Subcutaneous abdominal adipose tissue (tissue), 5 donors: ENCODE results near the gene TMEM250.

ENCODE experiments used
- H3K27ac ChIP-seq: one replicate; pipeline ENCODE4 v1.7.0; 2013; ENCODE audit warnings: low read depth, mild to moderate bottlenecking, inconsistent platforms, low read length, moderate library complexity
- H3K27me3 ChIP-seq, 5 donors: one replicate each; pipeline ENCODE4 v1.7.0; 2013; ENCODE audit warnings: low read length in 5 of 5, inconsistent platforms in 1 of 5; ENCODE audit not compliant: control insufficient read depth in 5 of 5, insufficient read depth in 4 of 5
- H3K36me3 ChIP-seq, 5 donors: one replicate each; pipeline ENCODE4 v1.7.0; 2013; ENCODE audit warnings: low read length in 5 of 5; ENCODE audit not compliant: control insufficient read depth in 5 of 5, insufficient read depth in 5 of 5
- H3K4me1 ChIP-seq, 5 donors: one replicate each; pipeline ENCODE4 v1.7.0; 2013; ENCODE audit warnings: low read length in 5 of 5, mild to moderate bottlenecking in 3 of 5, moderate library complexity in 1 of 5; ENCODE audit not compliant: control insufficient read depth in 5 of 5, insufficient read depth in 5 of 5
- H3K4me3 ChIP-seq, 5 donors: one replicate each; pipeline ENCODE4 v1.7.0; 2013; ENCODE audit warnings: low read length in 5 of 5, low read depth in 1 of 5
- H3K9ac ChIP-seq, 5 donors: one replicate each; pipeline ENCODE4 v1.7.0; 2013; ENCODE audit warnings: low read length in 5 of 5, mild to moderate bottlenecking in 4 of 5, moderate library complexity in 3 of 5
- H3K9me3 ChIP-seq, 5 donors: one replicate each; pipeline ENCODE4 v1.7.0; 2013; ENCODE audit warnings: low read length in 5 of 5; ENCODE audit not compliant: control insufficient read depth in 5 of 5
- donor health status: healthy.
- donor health status: healthy.
- donor health status: healthy.
- donor health status: healthy.
- donor health status: healthy.

The TMEM250 gene

GRCh38 chr9:136114610-136115009 lies 4.1 kb downstream of the TMEM250 start:
- H3K36me3 ChIP-seq = peaks cover 0 to 22% (median 18%) of the 10 kb centered on the region in 5 donors
- H3K4me3 ChIP-seq = no peak overlapping the region
- H3K9me3 ChIP-seq = no peaks in the 10 kb centered on the region
- no peak overlapping the region for H3K27ac ChIP-seq
- no peak overlapping the region for H3K9ac ChIP-seq
- peaks cover 7 to 64% (median 37%) of the 10 kb centered on the region in 5 donors for H3K4me1 ChIP-seq
- H3K27me3 ChIP-seq = no peaks in the 10 kb centered on the region

- Histone ChIP-seq H3K36me3 (peaks cover 0 to 22% (median 18%) of the 10 kb centered on the region in 5 donors), H3K4me1 (peaks cover 7 to 69% (median 34%) of the 10 kb centered on the region in 5 donors), H3K27me3 (no peaks in the 10 kb centered on the region), H3K27ac (no peak overlapping the region), H3K9me3 (no peaks in the 10 kb centered on the region), H3K9ac (no peak overlapping the region), H3K4me3 (no peak overlapping the region)
Observed at GRCh38 chr9:136112541-136112940, 6.1 kb downstream of the TMEM250 start.

DNA sequence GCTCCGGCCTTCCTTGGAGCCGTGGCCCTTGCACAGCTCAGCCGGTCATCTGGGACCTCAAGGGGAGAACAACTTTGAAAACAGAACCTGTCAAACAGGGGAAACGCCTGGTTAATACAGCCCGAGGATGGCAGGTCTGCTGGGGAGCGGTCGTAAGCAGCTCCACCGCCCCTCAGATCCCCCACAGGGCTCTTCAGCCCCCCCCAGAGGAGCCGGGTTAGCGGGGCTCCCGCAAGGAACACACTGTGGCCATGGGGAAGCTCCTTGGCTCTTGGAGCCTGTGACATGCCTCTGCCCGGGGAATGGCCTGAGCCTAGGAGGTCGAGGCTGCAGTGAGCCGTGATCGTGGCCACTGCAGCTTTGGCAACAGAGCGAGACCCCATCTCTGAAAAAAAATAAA lies 6.8 kb downstream of the TMEM250 start:
- H3K9me3 ChIP-seq = no peaks in the 10 kb centered on the region
- H3K4me3 ChIP-seq = no peak overlapping the region
- H3K27me3 ChIP-seq = no peaks in the 10 kb centered on the region
- H3K9ac ChIP-seq = peak overlapping the region in 1 of 5 donors; percentile 38
- peaks cover 0 to 22% (median 18%) of the 10 kb centered on the region in 5 donors for H3K36me3 ChIP-seq
- peaks cover 5 to 62% (median 33%) of the 10 kb centered on the region in 5 donors for H3K4me1 ChIP-seq
- no peak overlapping the region for H3K27ac ChIP-seq

DNA sequence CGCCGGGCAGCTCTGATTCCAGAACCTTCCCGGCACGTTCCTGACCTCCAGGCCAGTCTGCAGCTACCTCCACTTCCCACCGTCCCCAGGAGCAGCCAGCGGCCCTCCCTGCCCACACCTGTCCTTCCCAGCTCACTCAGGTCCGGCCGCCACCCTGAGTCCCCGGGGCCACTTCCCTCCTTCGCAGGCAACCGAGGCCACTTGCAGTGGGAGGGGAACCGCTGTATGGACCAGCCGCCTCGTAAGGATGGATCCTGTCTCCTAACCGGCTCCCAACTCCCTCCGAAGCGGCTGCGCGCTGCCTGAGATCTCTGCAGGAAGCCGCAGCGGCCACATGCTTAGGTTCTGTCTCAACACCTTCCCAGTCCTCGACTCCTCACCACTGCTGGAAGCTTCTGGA lies 7.5 kb downstream of the TMEM250 start:
- Histone ChIP-seq H3K27ac (no peak overlapping the region), H3K9ac (no peak overlapping the region), H3K4me3 (no peak overlapping the region), H3K36me3 (peaks cover 0 to 18% (median 15%) of the 10 kb centered on the region in 5 donors), H3K9me3 (no peaks in the 10 kb centered on the region), H3K27me3 (no peaks in the 10 kb centered on the region), H3K4me1 (peaks cover 6 to 64% (median 40%) of the 10 kb centered on the region in 5 donors)

GRCh38 chr9:136110082-136111061 lies 8.3 kb downstream of the TMEM250 start:
- no peak overlapping the region for H3K27ac ChIP-seq

GRCh38 chr9:136109351-136110081 lies 9.2 kb downstream of the TMEM250 start:
- H3K4me3 ChIP-seq = peak overlapping the region in 4 of 5 donors; percentile 11 to 54 (median 41)
- H3K4me1 ChIP-seq = peaks cover 17 to 76% (median 55%) of the 10 kb centered on the region in 5 donors
- peak overlapping the region in 2 of 5 donors; percentile 48 to 52 for H3K9ac ChIP-seq
- no peaks in the 10 kb centered on the region for H3K9me3 ChIP-seq
- H3K27me3 ChIP-seq = no peaks in the 10 kb centered on the region
- no peak overlapping the region for H3K27ac ChIP-seq
- H3K36me3 ChIP-seq = peaks cover 0 to 1% (median 0%) of the 10 kb centered on the region in 5 donors

More at GRCh38 chr9:136110082-136111061, 8.3 kb downstream of the TMEM250 start:
- Histone ChIP-seq H3K4me3 (peak overlapping the region in 4 of 5 donors; percentile 11 to 54 (median 41)), H3K36me3 (peaks cover 0 to 10% (median 7%) of the 10 kb centered on the region in 5 donors), H3K4me1 (peaks cover 12 to 67% (median 48%) of the 10 kb centered on the region in 5 donors), H3K9me3 (no peaks in the 10 kb centered on the region), H3K27me3 (no peaks in the 10 kb centered on the region), H3K9ac (peak overlapping the region in 1 of 5 donors; percentile 48)

GRCh38 chr9:136108648-136109266 lies 9.9 kb downstream of the TMEM250 start:
- Histone ChIP-seq H3K9me3 (no peaks in the 10 kb centered on the region), H3K36me3 (no peaks in the 10 kb centered on the region), H3K9ac (no peak overlapping the region), H3K27ac (no peak overlapping the region), H3K27me3 (no peaks in the 10 kb centered on the region), H3K4me3 (peak overlapping the region in 1 of 5 donors; percentile 54), H3K4me1 (peaks cover 17 to 76% (median 58%) of the 10 kb centered on the region in 5 donors)

DNA sequence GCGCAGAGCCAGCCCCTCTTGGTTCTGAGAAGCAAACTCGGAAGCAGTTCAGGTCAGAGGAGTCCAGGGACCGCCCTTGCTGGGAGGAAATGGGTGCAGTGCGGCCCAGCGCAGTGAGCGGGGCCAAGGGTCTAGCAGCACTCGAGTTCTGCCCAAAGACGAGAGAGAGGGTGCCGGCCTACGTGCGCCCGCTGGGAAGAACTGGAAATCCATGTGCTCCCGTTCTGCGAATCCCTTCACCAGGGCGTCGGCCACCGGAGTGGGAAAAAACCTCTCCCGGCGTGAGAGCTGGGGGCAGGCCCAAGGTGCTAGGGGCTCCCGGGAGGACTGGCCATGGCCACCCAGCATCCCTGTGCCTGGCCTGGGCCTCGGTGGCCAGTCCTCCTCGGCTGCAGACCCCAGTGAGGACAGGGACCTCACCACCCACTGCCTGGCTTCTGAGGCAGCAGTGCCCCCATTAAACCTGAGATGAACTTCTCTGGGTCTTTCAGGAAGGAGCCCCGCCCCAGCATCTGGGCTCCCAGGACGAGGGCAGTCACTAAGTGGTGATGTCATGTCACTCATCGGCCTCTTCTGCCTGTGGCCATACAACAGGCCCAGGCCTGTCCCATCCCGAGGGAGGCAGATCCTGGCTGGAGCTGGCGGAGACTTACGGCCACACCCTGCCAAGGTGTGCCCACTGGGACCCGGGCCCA lies 10.6 kb downstream of the TMEM250 start:
- no peaks in the 10 kb centered on the region for H3K27me3 ChIP-seq
- H3K9ac ChIP-seq = no peak overlapping the region
- H3K36me3 ChIP-seq = no peaks in the 10 kb centered on the region
- H3K4me1 ChIP-seq = peaks cover 17 to 76% (median 59%) of the 10 kb centered on the region in 5 donors
- no peaks in the 10 kb centered on the region for H3K9me3 ChIP-seq
- no peak overlapping the region for H3K4me3 ChIP-seq
- H3K27ac ChIP-seq = no peak overlapping the region
